ENCODE measurements around the gene ASTL. TPM values are rescaled to one million over a fixed set of nuclear protein-coding genes. Genes with fewer than 3 reads are reported as not detected.
"Not testable (repeated sequence)": the region's sequence is repeated elsewhere in the genome, so short reads cannot be mapped to it uniquely, and the experiment has no call there.

The ASTL gene
- total RNA-seq, 1 experiment from 2014 or later = 2.5 TPM

DNA sequence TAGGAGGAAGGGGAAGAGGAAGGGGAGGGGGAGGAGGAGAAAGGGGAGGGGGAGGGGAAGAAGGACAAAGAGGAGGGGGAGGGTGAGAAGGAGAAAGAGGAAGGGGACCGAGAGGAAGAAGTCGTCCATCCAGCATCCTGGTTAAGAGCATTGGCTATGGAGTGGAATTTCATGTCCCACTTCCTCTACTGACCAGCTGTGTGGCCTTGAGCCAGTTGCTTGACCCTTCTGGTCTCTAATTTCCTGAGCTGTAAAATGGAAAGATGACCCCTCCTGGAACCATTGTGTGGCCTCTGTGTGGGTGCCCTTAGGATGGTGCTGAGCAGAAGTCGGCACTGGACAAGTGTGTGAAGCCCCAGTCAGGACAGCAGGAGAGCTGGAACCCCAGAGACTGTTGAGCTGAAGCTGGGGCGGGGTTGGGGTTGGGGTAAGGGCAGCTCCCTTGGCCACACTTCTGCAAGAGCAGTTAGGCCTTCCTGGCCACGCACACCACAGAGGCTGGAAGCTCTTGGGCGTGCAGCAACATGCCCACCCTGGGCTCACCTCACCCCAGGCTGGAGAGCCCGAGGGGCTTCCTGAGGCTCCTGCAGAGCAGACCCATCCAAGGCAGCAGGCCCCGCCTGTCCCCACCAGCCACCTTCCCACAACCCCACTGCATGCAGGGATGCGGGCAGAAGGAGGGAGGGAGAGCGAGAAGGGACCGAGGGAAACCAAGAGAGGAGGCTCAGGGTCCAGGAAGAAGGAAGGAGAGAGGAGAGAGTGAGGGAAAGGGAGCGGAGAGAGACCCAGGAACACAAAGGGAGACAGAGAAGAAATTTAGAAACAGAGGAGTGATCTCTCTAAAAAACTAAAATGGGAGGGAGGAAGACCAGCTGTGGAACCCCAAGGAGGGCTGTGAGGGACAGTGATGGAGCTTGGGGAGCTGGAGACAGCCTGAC lies 38.2 kb downstream of the ASTL start:
- no peak for DNase-seq (ENCODE audit: low spot score)

GRCh38 chr2:96098900-96099590 lies 39.3 kb downstream of the ASTL start:
- no peak for DNase-seq (ENCODE audit: low spot score)

GRCh38 chr2:96097951-96098823 lies 40.1 kb downstream of the ASTL start:
- no peak for DNase-seq (ENCODE audit: low spot score)

DNA sequence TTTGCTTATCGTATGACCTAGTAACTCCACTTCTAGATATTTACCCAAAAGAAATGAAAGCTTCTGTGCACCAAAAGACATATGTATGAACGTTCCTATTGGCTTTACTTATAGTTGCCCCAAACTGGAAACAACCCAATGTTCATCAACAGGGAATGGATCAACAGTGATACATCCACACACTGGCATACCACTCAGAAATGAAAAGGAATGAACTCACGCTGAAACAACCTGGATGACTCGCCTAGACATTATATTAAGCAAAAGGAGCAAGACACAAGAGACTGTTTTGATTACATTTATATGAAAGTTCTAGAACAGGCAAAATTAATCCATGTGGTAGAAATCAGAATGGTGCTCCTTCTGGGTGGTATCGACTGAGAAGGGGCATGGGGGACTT lies 40.9 kb downstream of the ASTL start:
- no peak for DNase-seq (ENCODE audit: low spot score)

DNA sequence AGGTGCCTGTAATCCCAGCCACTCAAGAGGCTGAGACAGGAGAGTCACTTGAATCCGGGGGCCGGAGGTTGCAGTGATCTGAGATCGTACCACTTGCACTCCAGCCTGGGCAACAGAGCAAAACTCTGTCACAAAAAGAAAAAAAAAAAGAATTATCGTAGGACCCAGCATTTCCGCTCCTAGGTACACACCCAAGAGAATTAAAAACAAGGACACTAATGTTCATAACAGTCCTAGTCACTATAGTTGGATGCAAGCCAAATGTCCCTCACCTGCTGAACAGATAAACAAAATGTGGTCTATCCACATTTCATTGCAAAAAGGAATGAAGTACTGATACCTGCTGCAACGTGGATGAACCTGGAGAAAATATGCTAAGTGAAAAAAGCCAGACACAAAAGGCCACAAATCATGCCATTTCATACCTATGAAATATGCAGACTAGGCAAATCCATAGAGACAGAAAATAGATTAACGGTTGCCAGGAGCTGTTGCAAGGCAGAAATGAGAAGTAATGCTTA lies 43.1 kb downstream of the ASTL start:
- peak; percentile 49 for DNase-seq (ENCODE audit: low spot score)

DNA sequence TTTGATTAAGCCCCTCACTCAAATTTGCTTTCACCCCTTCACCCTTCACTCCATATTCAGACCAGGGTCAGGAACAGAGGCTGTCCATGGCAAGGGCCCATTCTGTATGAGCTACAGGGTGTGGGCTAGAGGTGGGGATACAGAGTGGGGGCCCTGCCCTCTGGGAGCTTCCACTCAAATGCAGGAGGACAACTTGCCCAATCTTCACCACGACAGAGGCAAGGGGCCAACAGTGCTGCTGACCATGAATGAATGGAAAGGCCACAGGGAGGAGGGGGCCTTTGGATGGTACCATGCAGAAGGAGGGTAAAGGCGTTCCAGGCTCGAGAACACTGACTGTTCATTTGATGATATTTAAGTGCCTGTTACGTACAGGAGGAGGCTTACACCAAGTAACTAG lies 44.8 kb downstream of the ASTL start:
- no peak for DNase-seq (ENCODE audit: low spot score)

DNA sequence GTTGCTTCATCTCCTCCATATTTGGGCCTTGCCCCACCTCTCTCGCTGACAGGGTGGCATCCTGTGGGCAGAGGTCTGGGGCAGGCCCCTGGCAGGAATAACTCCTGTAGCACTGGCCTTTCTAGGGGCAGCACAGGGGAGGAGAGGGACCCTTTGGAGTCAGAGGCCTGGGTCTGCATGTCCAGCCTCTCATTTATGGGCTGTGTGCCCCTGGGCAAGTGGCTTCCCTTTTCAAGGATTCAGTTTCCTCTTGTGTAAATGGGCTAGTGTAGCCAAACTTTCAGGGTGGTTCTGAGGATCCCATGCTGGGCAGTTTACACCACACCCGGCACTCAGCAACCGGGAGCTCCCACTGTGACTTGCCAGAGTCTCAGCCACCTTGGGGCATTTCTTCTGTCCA lies 45.4 kb downstream of the ASTL start:
- no peak for DNase-seq (ENCODE audit: low spot score)

GRCh38 chr2:96092573-96092877 lies 45.8 kb downstream of the ASTL start:
- DNase-seq (ENCODE audit: low spot score) = no peak

GRCh38 chr2:96091711-96092572 lies 46.4 kb downstream of the ASTL start:
- DNase-seq (ENCODE audit: low spot score) = peak; percentile 41

DNA sequence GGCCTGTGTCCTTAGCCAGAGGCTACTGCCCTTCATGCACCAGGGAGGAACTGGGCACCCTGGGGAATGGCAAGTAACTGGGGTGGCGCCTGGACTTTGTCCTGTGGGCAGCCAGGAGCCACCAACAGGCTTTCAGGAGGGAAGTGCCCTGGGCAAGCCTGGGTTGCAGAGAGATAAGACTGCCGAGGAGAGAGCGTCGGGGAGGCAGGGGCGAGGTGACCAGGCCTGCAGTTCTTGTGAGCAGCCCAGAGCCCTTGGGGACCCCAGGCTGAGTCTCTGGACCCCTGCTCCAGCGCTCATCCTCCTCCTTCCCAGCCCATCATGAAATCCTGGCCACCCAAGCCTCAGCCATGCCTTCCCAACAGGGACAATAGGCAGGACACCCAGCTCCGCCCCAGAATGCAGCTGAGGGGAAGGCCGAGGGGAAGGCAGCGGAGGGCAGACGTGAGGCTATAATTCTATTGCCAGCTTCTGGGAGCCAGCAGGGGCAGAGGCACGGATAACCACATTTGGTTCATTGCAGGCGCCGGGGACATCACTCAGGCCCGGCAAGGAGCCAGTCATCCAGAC lies 47.1 kb downstream of the ASTL start:
- DNase-seq (ENCODE audit: low spot score) = peak; percentile 91

GRCh38 chr2:96090196-96090926 lies 47.9 kb downstream of the ASTL start:
- DNase-seq (ENCODE audit: low spot score) = peak; percentile 24

DNA sequence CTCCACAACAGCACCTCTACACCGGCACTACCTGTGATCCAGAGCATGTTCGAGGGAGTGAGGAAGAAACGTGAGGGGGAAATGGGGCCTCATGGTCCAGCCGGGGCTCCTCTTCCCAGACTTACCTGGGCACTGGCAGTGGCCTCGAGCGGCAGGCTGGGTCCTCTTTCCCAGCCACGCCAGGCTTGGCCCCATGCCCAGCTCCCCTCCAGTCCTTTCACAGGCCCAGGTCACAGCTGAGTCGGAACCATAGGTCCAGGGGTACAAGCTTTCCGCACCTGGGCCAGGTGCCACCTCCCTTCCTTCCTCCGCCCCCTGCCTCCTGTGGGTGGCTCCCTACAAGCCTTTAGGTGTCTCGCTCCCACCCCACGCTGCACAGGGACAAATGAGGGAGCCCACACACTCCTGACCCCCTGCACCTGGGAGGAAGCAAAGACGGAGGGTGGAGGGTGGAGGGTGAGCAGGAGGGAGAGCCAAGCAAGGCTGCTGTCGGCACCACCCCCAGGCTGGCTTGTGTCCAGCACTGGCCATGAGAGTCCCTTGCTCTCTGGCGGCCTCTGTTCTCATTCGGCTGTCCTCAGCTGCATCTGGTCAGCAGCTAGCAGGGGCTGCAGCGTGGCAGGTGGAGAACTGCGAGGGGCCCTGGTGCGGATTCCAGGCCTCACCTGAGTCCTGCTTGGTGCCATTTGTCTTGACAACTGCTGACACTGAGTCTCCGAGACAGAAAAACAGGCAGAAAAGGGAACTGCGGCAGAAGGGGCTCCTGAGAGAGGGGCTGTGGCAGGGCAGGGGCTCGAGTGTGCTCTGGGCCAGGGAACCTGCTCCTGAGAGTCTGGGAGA lies 48.7 kb downstream of the ASTL start:
- peak; percentile 61 for DNase-seq (ENCODE audit: low spot score)

- DNase-seq (ENCODE audit: low spot score) = no peak
Measured at GRCh38 chr2:96088340-96089335, 49.7 kb downstream of the ASTL start.

GRCh38 chr2:96087130-96087529 lies 51.2 kb downstream of the ASTL start:
- DNase-seq (ENCODE audit: low spot score) = no peak

- no peak for DNase-seq (ENCODE audit: low spot score)
Measured at GRCh38 chr2:96085541-96086355, 52.6 kb downstream of the ASTL start.

GRCh38 chr2:96084858-96085518 lies 53.3 kb downstream of the ASTL start:
- not testable (repeated sequence) for DNase-seq (ENCODE audit: low spot score)

Data from HT-29 (cell line).